ENCODE results near the gene PDE9A. TPM values are rescaled to one million over a fixed set of nuclear protein-coding genes. Genes with fewer than 3 reads are reported as not detected.
A peak's percentile ranks its signal among the peaks of the same experiment; 100 is the strongest.

PDE9A gene
- total RNA-seq, 1 donor: 9.5 TPM

GRCh38 chr21:42688841-42689371 lies 35.5 kb downstream of the PDE9A start:
- TF ChIP-seq CTCF (IDR thresholded peaks at IDR 0.05; ENCODE audit: insufficient read depth, low read depth, low read length): peak; percentile 2
- no peak for DNase-seq (ENCODE audit: low read depth)
- no peak overlapping the region for H3K4me3 ChIP-seq (ENCODE audit: low read depth, low read length)

GRCh38 chr21:42690586-42690985 lies 37.2 kb downstream of the PDE9A start:
- no peak for DNase-seq (ENCODE audit: low read depth)
- no peak overlapping the region for H3K4me3 ChIP-seq (ENCODE audit: low read depth, low read length)
- TF ChIP-seq CTCF (IDR thresholded peaks at IDR 0.05; ENCODE audit: insufficient read depth, low read depth, low read length): no peak

GRCh38 chr21:42691901-42692559 lies 38.6 kb downstream of the PDE9A start:
- no peak for TF ChIP-seq CTCF (IDR thresholded peaks at IDR 0.05; ENCODE audit: insufficient read depth, low read depth, low read length)
- DNase-seq (ENCODE audit: low read depth): no peak
- H3K4me3 ChIP-seq (ENCODE audit: low read depth, low read length): no peak overlapping the region

GRCh38 chr21:42692688-42693087 lies 39.3 kb downstream of the PDE9A start:
- TF ChIP-seq CTCF (IDR thresholded peaks at IDR 0.05; ENCODE audit: insufficient read depth, low read depth, low read length): no peak
- DNase-seq (ENCODE audit: low read depth): no peak

GRCh38 chr21:42694751-42695696 lies 41.6 kb downstream of the PDE9A start:
- H3K4me3 ChIP-seq (ENCODE audit: low read depth, low read length): no peak overlapping the region
- DNase-seq (ENCODE audit: low read depth): no peak
- no peak for TF ChIP-seq CTCF (IDR thresholded peaks at IDR 0.05; ENCODE audit: insufficient read depth, low read depth, low read length)

More at GRCh38 chr21:42692688-42693087, 39.3 kb downstream of the PDE9A start:
- no peak overlapping the region for H3K4me3 ChIP-seq (ENCODE audit: low read depth, low read length)

GRCh38 chr21:42695697-42696380 lies 42.4 kb downstream of the PDE9A start:
- DNase-seq (ENCODE audit: low read depth): peak; percentile 70
- no peak for TF ChIP-seq CTCF (IDR thresholded peaks at IDR 0.05; ENCODE audit: insufficient read depth, low read depth, low read length)
- no peak overlapping the region for H3K4me3 ChIP-seq (ENCODE audit: low read depth, low read length)
